ENCODE results near the gene LRRC66.

LRRC66 gene

GRCh38 chr4:52004414-52004813 is 15.7 kb downstream of the LRRC66 start:
- Histone ChIP-seq H3K9me3 (ENCODE audit: insufficient read depth, low read length) (no peaks in the 10 kb centered on the region), H4K20me1 (ENCODE audit: low read depth, low read length) (no peaks in the 10 kb centered on the region), H3K27ac (ENCODE audit: low read depth, low read length) (no peak overlapping the region), H3K27me3 (ENCODE audit: low read length) (no peaks in the 10 kb centered on the region), H3K4me3 (ENCODE audit: insufficient read depth, low read length, poor library complexity, severe bottlenecking) (no peak overlapping the region), H3K9me2 (replicated peaks; ENCODE audit: insufficient read depth, low read length) (no peaks in the 10 kb centered on the region), H3F3A (ENCODE audit: insufficient read depth) (no peaks in the 10 kb centered on the region), H3K36me3 (ENCODE audit: low read length) (no peaks in the 10 kb centered on the region), H2AFZ (ENCODE audit: low read depth, low read length, severe bottlenecking) (no peak overlapping the region), H3K4me2 (ENCODE audit: low read depth, low read length, poor library complexity, severe bottlenecking) (no peak overlapping the region), H3K79me2 (ENCODE audit: insufficient read depth, low read length) (no peaks in the 10 kb centered on the region), H3K9ac (ENCODE audit: low read length) (no peak overlapping the region)
- TF ChIP-seq EZH2phosphoT487 (conservative IDR thresholded peaks at IDR 0.05; ENCODE audit: low read length) (no peak), CTCF (IDR thresholded peaks at IDR 0.05; ENCODE audit: insufficient read depth, low read length, poor library complexity, severe bottlenecking) (no peak)

- H3K9me3 ChIP-seq (ENCODE audit: insufficient read depth, low read length), result no peaks in the 10 kb centered on the region
- H3K4me3 ChIP-seq (ENCODE audit: insufficient read depth, low read length, poor library complexity, severe bottlenecking), result no peak overlapping the region
- H3F3A ChIP-seq (ENCODE audit: insufficient read depth), result no peaks in the 10 kb centered on the region
- no peaks in the 10 kb centered on the region for H3K9me2 ChIP-seq (replicated peaks; ENCODE audit: insufficient read depth, low read length)
- H3K27ac ChIP-seq (ENCODE audit: low read depth, low read length), result no peak overlapping the region
- H3K79me2 ChIP-seq (ENCODE audit: insufficient read depth, low read length), result no peaks in the 10 kb centered on the region
- H2AFZ ChIP-seq (ENCODE audit: low read depth, low read length, severe bottlenecking), result no peak overlapping the region
- H3K4me2 ChIP-seq (ENCODE audit: low read depth, low read length, poor library complexity, severe bottlenecking), result no peak overlapping the region
- H3K9ac ChIP-seq (ENCODE audit: low read length), result no peak overlapping the region
- H3K27me3 ChIP-seq (ENCODE audit: low read length), result no peaks in the 10 kb centered on the region
- no peak for TF ChIP-seq EZH2phosphoT487 (conservative IDR thresholded peaks at IDR 0.05; ENCODE audit: low read length)
- TF ChIP-seq CTCF (IDR thresholded peaks at IDR 0.05; ENCODE audit: insufficient read depth, low read length, poor library complexity, severe bottlenecking), result no peak
- no peaks in the 10 kb centered on the region for H3K36me3 ChIP-seq (ENCODE audit: low read length)
- H4K20me1 ChIP-seq (ENCODE audit: low read depth, low read length), result no peaks in the 10 kb centered on the region
Observed at GRCh38 chr4:52001616-52002015, 18.5 kb downstream of the LRRC66 start.

- Histone ChIP-seq H3K4me2 (ENCODE audit: low read depth, low read length, poor library complexity, severe bottlenecking) (no peak overlapping the region), H3F3A (ENCODE audit: insufficient read depth) (no peaks in the 10 kb centered on the region)
- TF ChIP-seq EZH2phosphoT487 (conservative IDR thresholded peaks at IDR 0.05; ENCODE audit: low read length) (no peak), CTCF (IDR thresholded peaks at IDR 0.05; ENCODE audit: insufficient read depth, low read length, poor library complexity, severe bottlenecking) (no peak)
Observed at GRCh38 chr4:51999250-51999649, 20.9 kb downstream of the LRRC66 start.

More at GRCh38 chr4:51999250-51999649, 20.9 kb downstream of the LRRC66 start:
- Histone ChIP-seq H3K27me3 (ENCODE audit: low read length) (no peaks in the 10 kb centered on the region), H2AFZ (ENCODE audit: low read depth, low read length, severe bottlenecking) (no peak overlapping the region), H3K9me3 (ENCODE audit: insufficient read depth, low read length) (no peaks in the 10 kb centered on the region), H3K9me2 (replicated peaks; ENCODE audit: insufficient read depth, low read length) (no peaks in the 10 kb centered on the region), H3K36me3 (ENCODE audit: low read length) (no peaks in the 10 kb centered on the region), H4K20me1 (ENCODE audit: low read depth, low read length) (no peaks in the 10 kb centered on the region), H3K9ac (ENCODE audit: low read length) (no peak overlapping the region), H3K27ac (ENCODE audit: low read depth, low read length) (no peak overlapping the region), H3K4me3 (ENCODE audit: insufficient read depth, low read length, poor library complexity, severe bottlenecking) (no peak overlapping the region), H3K79me2 (ENCODE audit: insufficient read depth, low read length) (no peaks in the 10 kb centered on the region)

All from SU-DHL-6 (cell line).